OCI-LY3 (cell line): ENCODE data around the gene CYP1A2.

Experiments
- CTCF ChIP-seq: fragments of 200-600, 300-600 bp; sonication (generic); IDR thresholded peaks from 2 replicates; pipeline ENCODE4 v1.5.1; 2014; ENCODE audit warnings: antibody characterized with exemption, low read length, low read depth
- EZH2phosphoT487 ChIP-seq: fragments of 200-600 bp; shearing (Covaris generic); IDR thresholded peaks from 2 replicates; pipeline ENCODE4 v1.6.1; 2018; ENCODE audit warnings: antibody characterized with exemption, mixed run types, low read depth

- TF ChIP-seq CTCF (no peak), EZH2phosphoT487 (no peak)
These were observed 43.0 kb downstream of the CYP1A2 start for GRCh38 chr15:74791667-74792066.
